Osteoblast (primary cell): ENCODE results near the gene SLC38A10. TPM values are rescaled to one million over a fixed set of nuclear protein-coding genes. Genes with fewer than 3 reads are reported as not detected.

ENCODE experiments used
- DNase-seq: peaks from one replicate; pipeline ENCODE4 v3.0.0; 2011; ENCODE audit warnings: low spot score, mixed read lengths; ENCODE audit not compliant: insufficient read length; ENCODE audit errors: missing footprints
- H2AFZ ChIP-seq: 2 replicates; pipeline ENCODE4 v1.6.0; 2011; ENCODE audit warnings: mild to moderate bottlenecking, low read length
- H3K27ac ChIP-seq: 2 replicates; pipeline ENCODE4 v1.5.1; 2011; ENCODE audit warnings: mild to moderate bottlenecking, low read depth, low read length, moderate library complexity
- H3K27me3 ChIP-seq: 2 replicates; pipeline ENCODE4 v1.6.0; 2012; ENCODE audit warnings: mild to moderate bottlenecking, control low read depth, inconsistent platforms, low read length, moderate library complexity; ENCODE audit not compliant: insufficient read depth
- H3K36me3 ChIP-seq: 2 replicates; pipeline ENCODE4 v1.5.1; 2011; ENCODE audit warnings: mild to moderate bottlenecking, low read length, control low read depth, moderate library complexity; ENCODE audit not compliant: insufficient read depth
- H3K4me1 ChIP-seq: 2 replicates; pipeline ENCODE4 v1.5.1; 2011; ENCODE audit warnings: mild to moderate bottlenecking, low read length, control low read depth, moderate library complexity; ENCODE audit not compliant: insufficient read depth
- H3K4me2 ChIP-seq: 2 replicates; pipeline ENCODE4 v1.6.0; 2011; ENCODE audit warnings: mild to moderate bottlenecking, low read length; ENCODE audit not compliant: insufficient read depth
- H3K4me3 ChIP-seq: fragments of 200-600 bp; sonication (generic); 3 replicates; pipeline ENCODE4 v1.5.1; 2012; ENCODE audit warnings: mild to moderate bottlenecking, low read length, inconsistent platforms; ENCODE audit not compliant: insufficient read depth
- H3K79me2 ChIP-seq: 2 replicates; pipeline ENCODE4 v1.6.0; 2012; ENCODE audit warnings: mild to moderate bottlenecking, low read length, control low read depth, inconsistent platforms; ENCODE audit not compliant: insufficient read depth
- H3K9me3 ChIP-seq: 2 replicates; pipeline ENCODE4 v1.5.1; 2011; ENCODE audit warnings: low read depth, low read length, control low read depth
- H4K20me1 ChIP-seq: 2 replicates; pipeline ENCODE4 v1.6.0; 2012; ENCODE audit warnings: mild to moderate bottlenecking, low read length, control low read depth; ENCODE audit not compliant: insufficient read depth
- total RNA-seq: library from RNA; depleted of rRNA; stranded (reverse); fragments of >200 nt; gene quantifications from 2 replicates; pipeline ENCODE4 v1.2.3, GENCODE V29; 2012
- TF ChIP-seq, protein P1 (sequence below): IDR thresholded peaks from 2 replicates; pipeline ENCODE4 v1.5.1; 2011; ENCODE audit warnings: mild to moderate bottlenecking, low read depth, low read length, moderate library complexity; ENCODE audit errors: extremely low read depth

Gene SLC38A10
- total RNA-seq, 1 donor = 92.6 TPM

DNA sequence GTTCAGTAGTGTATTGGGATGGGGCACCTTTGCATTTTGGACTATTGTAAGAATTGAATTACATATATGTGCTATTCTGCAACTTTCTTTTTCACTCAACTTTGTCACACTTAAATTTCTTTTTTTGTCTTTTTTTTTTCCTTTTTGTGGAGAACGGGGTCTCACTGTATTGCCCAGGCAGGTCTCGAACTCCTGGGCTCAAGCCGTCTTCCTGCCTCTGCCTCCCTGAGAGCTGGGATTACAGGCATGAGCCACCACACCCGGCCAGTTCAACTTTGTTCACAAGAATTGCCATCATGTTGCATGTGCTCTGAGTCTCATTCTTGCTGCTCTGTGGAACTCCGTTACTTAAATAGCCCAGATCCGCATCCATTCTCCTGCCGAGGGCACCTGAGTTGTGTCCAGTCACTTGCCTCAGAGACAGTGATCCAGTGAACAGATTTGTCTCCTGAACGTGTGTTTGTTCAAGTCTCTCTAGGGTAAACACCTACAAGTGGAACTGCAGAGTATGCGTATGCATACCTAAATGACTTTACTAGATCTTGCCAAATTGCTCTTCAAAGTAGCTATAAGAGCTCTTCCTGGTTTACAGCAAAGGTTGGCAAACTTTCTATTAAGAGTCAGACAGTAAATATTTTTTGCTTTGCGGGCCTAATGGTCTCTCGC, 3.4 kb upstream of the SLC38A10 start:
- Histone ChIP-seq H3K4me3 (no peak overlapping the region), H3K4me1 (peaks cover 20% of the 10 kb centered on the region), H3K27ac (no peak overlapping the region), H3K36me3 (no peaks in the 10 kb centered on the region), H3K27me3 (no peaks in the 10 kb centered on the region), H3K4me2 (no peak overlapping the region), H4K20me1 (peaks cover 3% of the 10 kb centered on the region), H2AFZ (no peak overlapping the region), H3K79me2 (peaks cover 21% of the 10 kb centered on the region), H3K9me3 (no peaks in the 10 kb centered on the region)
- TF ChIP-seq, protein P1, sequence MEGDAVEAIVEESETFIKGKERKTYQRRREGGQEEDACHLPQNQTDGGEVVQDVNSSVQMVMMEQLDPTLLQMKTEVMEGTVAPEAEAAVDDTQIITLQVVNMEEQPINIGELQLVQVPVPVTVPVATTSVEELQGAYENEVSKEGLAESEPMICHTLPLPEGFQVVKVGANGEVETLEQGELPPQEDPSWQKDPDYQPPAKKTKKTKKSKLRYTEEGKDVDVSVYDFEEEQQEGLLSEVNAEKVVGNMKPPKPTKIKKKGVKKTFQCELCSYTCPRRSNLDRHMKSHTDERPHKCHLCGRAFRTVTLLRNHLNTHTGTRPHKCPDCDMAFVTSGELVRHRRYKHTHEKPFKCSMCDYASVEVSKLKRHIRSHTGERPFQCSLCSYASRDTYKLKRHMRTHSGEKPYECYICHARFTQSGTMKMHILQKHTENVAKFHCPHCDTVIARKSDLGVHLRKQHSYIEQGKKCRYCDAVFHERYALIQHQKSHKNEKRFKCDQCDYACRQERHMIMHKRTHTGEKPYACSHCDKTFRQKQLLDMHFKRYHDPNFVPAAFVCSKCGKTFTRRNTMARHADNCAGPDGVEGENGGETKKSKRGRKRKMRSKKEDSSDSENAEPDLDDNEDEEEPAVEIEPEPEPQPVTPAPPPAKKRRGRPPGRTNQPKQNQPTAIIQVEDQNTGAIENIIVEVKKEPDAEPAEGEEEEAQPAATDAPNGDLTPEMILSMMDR = no peak
- no peak for DNase-seq

DNA sequence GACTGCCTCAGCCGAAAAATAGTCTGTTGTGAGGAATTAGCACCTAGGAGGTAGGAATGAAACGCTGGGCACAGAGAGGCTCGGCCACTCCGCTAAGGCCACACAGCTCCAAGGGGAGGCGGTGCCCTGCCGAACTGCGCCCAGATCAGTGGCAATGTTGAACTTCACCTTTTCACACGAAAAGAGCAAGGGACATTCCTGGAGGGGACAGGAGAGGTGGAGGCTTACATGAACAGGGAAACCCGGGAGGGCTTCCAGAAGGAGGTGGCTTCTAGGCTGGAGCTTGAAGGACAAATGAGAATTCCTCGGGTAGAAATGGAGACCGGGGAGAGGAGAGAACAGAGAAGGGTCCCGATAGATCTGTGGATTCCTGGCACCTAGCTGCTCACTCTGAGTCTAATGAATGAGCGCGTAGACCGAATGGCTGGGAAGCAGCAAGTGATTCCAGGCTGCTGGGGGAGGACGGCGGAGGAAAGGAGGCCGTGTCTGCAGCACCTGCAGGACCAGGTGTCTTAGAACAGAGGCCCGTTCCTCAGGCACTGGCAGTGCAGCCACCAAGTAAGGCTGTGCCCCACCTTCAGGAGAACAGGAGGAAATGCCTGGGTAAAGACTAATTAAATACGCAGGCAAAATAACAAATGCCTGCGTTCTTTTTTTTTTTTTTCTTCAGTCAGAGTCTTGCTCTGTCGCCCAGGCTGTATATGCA, 722 bp upstream of the SLC38A10 start:
- peak overlapping the region; percentile 97 for H3K4me2 ChIP-seq
- H3K79me2 ChIP-seq = peaks cover 42% of the 10 kb centered on the region
- H4K20me1 ChIP-seq = peaks cover 7% of the 10 kb centered on the region
- TF ChIP-seq, protein P1 = peak; percentile 33
- DNase-seq = peak; percentile 92
- H2AFZ ChIP-seq = peak overlapping the region; percentile 97
- no peaks in the 10 kb centered on the region for H3K36me3 ChIP-seq
- H3K27me3 ChIP-seq = no peaks in the 10 kb centered on the region
- no peaks in the 10 kb centered on the region for H3K9me3 ChIP-seq
- H3K4me3 ChIP-seq = peak overlapping the region; percentile 91
- peak overlapping the region; percentile 86 for H3K27ac ChIP-seq
- peaks cover 14% of the 10 kb centered on the region for H3K4me1 ChIP-seq

GRCh38 chr17:81294512-81295030, 536 bp downstream of the SLC38A10 start:
- H3K9me3 ChIP-seq = no peaks in the 10 kb centered on the region
- DNase-seq = peak; percentile 90
- H3K4me2 ChIP-seq = peak overlapping the region; percentile 97
- H3K36me3 ChIP-seq = no peaks in the 10 kb centered on the region
- peak overlapping the region; percentile 97 for H2AFZ ChIP-seq
- TF ChIP-seq, protein P1 = no peak
- peaks cover 55% of the 10 kb centered on the region for H3K79me2 ChIP-seq
- H3K4me3 ChIP-seq = peak overlapping the region; percentile 91
- peaks cover 14% of the 10 kb centered on the region for H3K4me1 ChIP-seq
- peak overlapping the region; percentile 86 for H3K27ac ChIP-seq
- H3K27me3 ChIP-seq = no peaks in the 10 kb centered on the region
- H4K20me1 ChIP-seq = peaks cover 7% of the 10 kb centered on the region

DNA sequence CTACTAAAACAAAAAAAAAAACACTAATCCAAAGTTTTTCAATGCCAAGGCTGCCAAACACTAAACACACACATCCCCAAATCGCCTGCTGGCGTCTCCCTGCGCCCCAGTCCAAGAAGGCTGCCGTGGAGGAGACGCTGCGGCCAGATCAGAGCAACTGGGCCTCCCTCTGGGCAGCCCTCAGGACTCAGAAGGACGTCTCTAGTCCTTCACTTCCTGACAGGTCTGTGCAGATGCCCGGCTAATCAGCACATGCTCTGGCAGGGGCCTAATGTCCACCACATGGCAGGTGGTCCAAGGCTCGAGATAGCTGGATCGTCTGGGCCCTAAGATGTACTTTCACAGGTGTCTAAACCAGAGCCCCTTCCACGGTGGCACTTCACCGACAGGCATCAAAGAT, 2.7 kb downstream of the SLC38A10 start:
- no peaks in the 10 kb centered on the region for H3K9me3 ChIP-seq
- H3K4me2 ChIP-seq = no peak overlapping the region
- TF ChIP-seq, protein P1 = no peak
- peaks cover 3% of the 10 kb centered on the region for H3K36me3 ChIP-seq
- H3K27me3 ChIP-seq = no peaks in the 10 kb centered on the region
- peaks cover 7% of the 10 kb centered on the region for H4K20me1 ChIP-seq
- no peak for DNase-seq
- no peak overlapping the region for H3K27ac ChIP-seq
- peaks cover 64% of the 10 kb centered on the region for H3K79me2 ChIP-seq
- H2AFZ ChIP-seq = no peak overlapping the region
- peaks cover 14% of the 10 kb centered on the region for H3K4me1 ChIP-seq
- H3K4me3 ChIP-seq = no peak overlapping the region
